H9 (cell line): ENCODE results near the gene ZNF735. TPM values are rescaled to one million over a fixed set of nuclear protein-coding genes. Genes with fewer than 3 reads are reported as not detected.

Experiments
- DNase-seq: peaks from one replicate; pipeline ENCODE4 v3.0.0-alpha.2; 2017
- H2AFZ ChIP-seq: one replicate; pipeline ENCODE4 v1.6.1; 2013; ENCODE audit warnings: mild to moderate bottlenecking, low read length, control low read depth, moderate library complexity
- H2AK5ac ChIP-seq: 2 replicates; pipeline ENCODE4 v1.6.1; 2013; ENCODE audit warnings: low read length, control low read depth, mixed read lengths; ENCODE audit not compliant: insufficient read length
- H2BK120ac ChIP-seq: one replicate; pipeline ENCODE4 v1.6.1; 2013; ENCODE audit warnings: low read depth, mild to moderate bottlenecking, low read length, control low read depth, inconsistent platforms; ENCODE audit not compliant: poor library complexity, severe bottlenecking
- H2BK12ac ChIP-seq: 2 replicates; pipeline ENCODE4 v1.6.1; 2013; ENCODE audit warnings: low read length, control low read depth, mixed read lengths, low read depth; ENCODE audit not compliant: insufficient read length
- H2BK15ac ChIP-seq: 2 replicates; pipeline ENCODE4 v1.6.1; 2013; ENCODE audit warnings: low read depth, low read length, control low read depth
- H2BK20ac ChIP-seq: one replicate; pipeline ENCODE4 v1.6.1; 2013; ENCODE audit warnings: low read depth, mild to moderate bottlenecking, low read length, control low read depth, inconsistent platforms; ENCODE audit not compliant: poor library complexity, severe bottlenecking
- H2BK5ac ChIP-seq: 2 replicates; pipeline ENCODE4 v1.6.1; 2013; ENCODE audit warnings: low read length, control low read depth, mixed read lengths; ENCODE audit not compliant: insufficient read length
- H3K14ac ChIP-seq: 2 replicates; pipeline ENCODE4 v1.6.1; 2013; ENCODE audit warnings: low read length, control low read depth; ENCODE audit not compliant: insufficient read depth
- H3K18ac ChIP-seq: 2 replicates; pipeline ENCODE4 v1.6.1; 2013; ENCODE audit warnings: low read depth, mild to moderate bottlenecking, mixed read lengths, low read length, control low read depth; ENCODE audit not compliant: insufficient read length
- H3K23ac ChIP-seq: 2 replicates; pipeline ENCODE4 v1.6.1; 2013; ENCODE audit warnings: low read length, control low read depth, mixed read lengths, low read depth; ENCODE audit not compliant: insufficient read length
- H3K23me2 ChIP-seq: 2 replicates; pipeline ENCODE4 v1.6.1; 2013; ENCODE audit warnings: low read depth, mild to moderate bottlenecking, mixed read lengths, low read length, control low read depth; ENCODE audit not compliant: insufficient read length, poor library complexity, severe bottlenecking
- H3K27ac ChIP-seq: 2 replicates; pipeline ENCODE4 v1.5.1; 2013; ENCODE audit warnings: low read length, control low read depth, mixed read lengths, low read depth; ENCODE audit not compliant: insufficient read length
- H3K27me3 ChIP-seq: 2 replicates; pipeline ENCODE4 v1.6.1; 2013; ENCODE audit warnings: low read length, control low read depth, inconsistent platforms; ENCODE audit not compliant: insufficient read depth
- H3K4ac ChIP-seq: 2 replicates; pipeline ENCODE4 v1.6.1; 2013; ENCODE audit warnings: low read depth, mild to moderate bottlenecking, control low read depth, inconsistent platforms, low read length, moderate library complexity
- H3K4me1 ChIP-seq: 2 replicates; pipeline ENCODE4 v1.6.1; 2013; ENCODE audit warnings: low read length, control low read depth, inconsistent platforms; ENCODE audit not compliant: insufficient read depth
- H3K4me2 ChIP-seq: 2 replicates; pipeline ENCODE4 v1.6.1; 2013; ENCODE audit warnings: low read length, control low read depth, mixed read lengths; ENCODE audit not compliant: insufficient read length, insufficient read depth
- H3K56ac ChIP-seq: 2 replicates; pipeline ENCODE4 v1.6.1; 2013; ENCODE audit warnings: low read depth, mild to moderate bottlenecking, mixed read lengths, low read length, control low read depth; ENCODE audit not compliant: insufficient read length
- H3K79me1 ChIP-seq: 2 replicates; pipeline ENCODE4 v1.6.1; 2013; ENCODE audit warnings: low read depth, mild to moderate bottlenecking, moderate library complexity, low read length, control low read depth, inconsistent platforms; ENCODE audit not compliant: insufficient read depth, poor library complexity, severe bottlenecking
- H3K79me2 ChIP-seq: 2 replicates; pipeline ENCODE4 v1.6.1; 2013; ENCODE audit warnings: low read length, control low read depth, inconsistent platforms; ENCODE audit not compliant: insufficient read depth
- H3K9ac ChIP-seq: 2 replicates; pipeline ENCODE4 v1.6.1; 2013; ENCODE audit warnings: low read length, control low read depth, mixed read lengths; ENCODE audit not compliant: insufficient read length; ENCODE audit errors: extremely low read depth
- H3K9me3 ChIP-seq: one replicate; pipeline ENCODE4 v1.6.1; 2013; ENCODE audit warnings: low read depth, low read length, inconsistent platforms; ENCODE audit not compliant: control insufficient read depth
- H3T11ph ChIP-seq: one replicate; pipeline ENCODE4 v1.6.1; 2013; ENCODE audit warnings: mild to moderate bottlenecking, low read length, control low read depth, inconsistent platforms
- H4K20me1 ChIP-seq: one replicate; pipeline ENCODE4 v1.6.1; 2013; ENCODE audit not compliant: control insufficient read depth, insufficient read length, insufficient read depth
- H4K5ac ChIP-seq: 2 replicates; pipeline ENCODE4 v1.6.1; 2013; ENCODE audit warnings: low read depth, mild to moderate bottlenecking, mixed read lengths, low read length, control low read depth; ENCODE audit not compliant: insufficient read length
- H4K8ac ChIP-seq: replicated peaks from 2 replicates; pipeline ENCODE4 v1.6.1; 2013; ENCODE audit warnings: low read length, control low read depth, mixed read lengths, low read depth; ENCODE audit not compliant: insufficient read length
- H4K91ac ChIP-seq: 2 replicates; pipeline ENCODE4 v1.6.1; 2013; ENCODE audit warnings: low read depth, mild to moderate bottlenecking, moderate library complexity, mixed read lengths, low read length, control low read depth; ENCODE audit not compliant: insufficient read length
- H3K27ac Mint-ChIP-seq, 3 experiments: 2 replicates in 2 of 3; 3 replicates in 1 of 3; pipeline ENCODE4 v1.8.0; 2020 to 2021; ENCODE audit warnings: mixed read lengths in 3 of 3, mild to moderate bottlenecking in 1 of 3, moderate library complexity in 1 of 3
- H3K27me3 Mint-ChIP-seq: 2 replicates; pipeline ENCODE4 v1.8.0; 2021; ENCODE audit warnings: low read depth, mild to moderate bottlenecking, moderate library complexity, mixed read lengths
- H3K36me3 Mint-ChIP-seq, 3 experiments: 2 replicates in 2 of 3; 3 replicates in 1 of 3; pipeline ENCODE4 v1.8.0; 2020 to 2021; ENCODE audit warnings: low read depth in 3 of 3, mixed read lengths in 3 of 3; ENCODE audit not compliant: insufficient read depth in 1 of 3
- H3K4me1 Mint-ChIP-seq, 2 experiments: 2 replicates each; pipeline ENCODE4 v1.8.0; 2020; ENCODE audit warnings: mixed read lengths in 2 of 2
- H3K4me3 Mint-ChIP-seq, 2 experiments: 2 replicates in 1 of 2; 3 replicates in 1 of 2; pipeline ENCODE4 v1.8.0; 2020 to 2021; ENCODE audit warnings: mild to moderate bottlenecking in 2 of 2, mixed read lengths in 2 of 2, moderate library complexity in 1 of 2
- H3K9me3 Mint-ChIP-seq, 2 experiments: 2 replicates in 1 of 2; 3 replicates in 1 of 2; pipeline ENCODE4 v1.8.0; 2020; ENCODE audit warnings: mild to moderate bottlenecking in 2 of 2, mixed read lengths in 2 of 2, moderate library complexity in 1 of 2
- CTCF ChIP-seq: fragments of 200-600 bp; sonication (generic); conservative IDR thresholded peaks from 3 replicates; pipeline ENCODE4 v1.8.0; 2021; ENCODE audit warnings: antibody characterized with exemption, mild to moderate bottlenecking
- WGBS: extraction: QIAGEN DNeasy Blood & Tissue Kit; methylation state at CpG from one replicate; pipeline ENCODE4 v1.1.7; 2013; ENCODE audit warnings: missing lambda C conversion rate, low lambda C conversion rate, mixed read lengths; ENCODE audit not compliant: insufficient read length; ENCODE audit errors: extremely low coverage; 5-methylcytosine and 5-hydroxymethylcytosine counted together
- total RNA-seq: library from RNA; stranded (reverse); gene quantifications from 2 replicates; pipeline ENCODE4 v1.2.1, GENCODE V29; 2021

ZNF735 gene
- total RNA-seq, 1 experiment from 2014 or later, result not detected

DNA sequence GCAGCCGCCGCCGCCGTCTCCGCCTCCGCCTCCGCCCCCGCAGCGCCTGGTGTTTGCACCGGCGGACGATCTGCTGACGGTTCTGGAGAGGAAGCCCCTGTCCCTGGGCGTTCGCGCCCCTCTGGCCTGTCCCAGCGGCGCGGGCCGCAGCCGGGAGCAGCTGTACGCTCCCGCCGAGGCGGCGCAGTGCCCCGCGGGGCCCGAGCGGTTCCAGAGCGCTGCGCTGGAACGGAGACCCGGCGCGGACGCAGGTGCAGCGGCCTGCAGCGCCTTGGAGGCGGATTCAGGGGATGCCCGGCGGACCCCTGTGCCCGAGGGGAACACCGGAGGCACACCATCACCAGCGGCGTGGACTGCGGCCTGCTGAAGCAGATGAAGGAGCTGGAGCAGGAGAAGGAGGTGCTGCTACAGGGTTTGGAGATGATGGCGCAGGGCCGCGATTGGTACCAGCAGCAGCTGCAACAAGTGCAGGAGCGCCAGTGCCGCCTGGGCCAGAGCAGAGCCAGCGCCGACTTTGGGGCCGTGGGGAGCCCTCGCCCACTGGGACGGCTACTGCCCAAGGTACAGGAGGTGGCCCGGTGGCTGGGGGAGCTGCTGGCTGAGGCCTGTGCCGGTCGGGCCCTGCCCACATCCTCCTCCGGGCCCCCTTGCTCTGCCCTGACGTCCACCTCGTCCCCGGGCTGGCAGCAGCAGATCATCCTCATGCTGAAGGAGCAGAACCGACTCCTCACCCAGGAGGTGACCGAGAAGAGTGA, 24.8 kb upstream of the ZNF735 start:
- H2AK5ac ChIP-seq, result no peak overlapping the region
- no peak overlapping the region for H2BK12ac ChIP-seq
- H3K23ac ChIP-seq, result no peak overlapping the region
- no peak for TF ChIP-seq CTCF
- no CpG with 5 or more reads among the region's 66 CpGs for WGBS
- peaks cover 2% of the 10 kb centered on the region for H3K27me3 Mint-ChIP-seq
- no peak overlapping the region for H3K4me3 Mint-ChIP-seq
- H2BK5ac ChIP-seq, result no peak overlapping the region
- no peaks in the 10 kb centered on the region for H3K79me2 ChIP-seq
- no peak overlapping the region for H3K9ac ChIP-seq
- no peak overlapping the region for H3K4me2 ChIP-seq
- no peak overlapping the region for H3K14ac ChIP-seq
- H4K8ac ChIP-seq, result no peak overlapping the region
- no peak overlapping the region for H3K4ac ChIP-seq
- H3K18ac ChIP-seq, result no peak overlapping the region
- no peak overlapping the region for H2BK15ac ChIP-seq
- no peak overlapping the region for H4K91ac ChIP-seq
- no peak overlapping the region for H3T11ph ChIP-seq
- no peak overlapping the region for H2BK20ac ChIP-seq
- H2BK120ac ChIP-seq, result no peak overlapping the region
- H3K4me1 Mint-ChIP-seq, result no peaks in the 10 kb centered on the region
- no peaks in the 10 kb centered on the region; the same call in 1 of the 2 replicates for H3K27me3 ChIP-seq
- H3K4me1 ChIP-seq, result no peaks in the 10 kb centered on the region
- H4K5ac ChIP-seq, result no peak overlapping the region
- H3K36me3 Mint-ChIP-seq, result peaks cover 11 to 19% (median 12%) of the 10 kb centered on the region in 3 experiments; a peak in 6 of 7 replicates
- H3K79me1 ChIP-seq, result no peaks in the 10 kb centered on the region
- no peak overlapping the region for H3K56ac ChIP-seq
- no peak overlapping the region for H3K27ac ChIP-seq
- no peak overlapping the region for H2AFZ ChIP-seq
- no peaks in the 10 kb centered on the region for H3K23me2 ChIP-seq
- no peaks in the 10 kb centered on the region for H4K20me1 ChIP-seq
- H3K9me3 Mint-ChIP-seq, result peaks cover 75 to 92% of the 10 kb centered on the region in 2 experiments
- DNase-seq, result no peak
- no peak overlapping the region for H3K27ac Mint-ChIP-seq
- H3K9me3 ChIP-seq, result peaks cover 55% of the 10 kb centered on the region
